Sigmoid colon (tissue), 4 donors: ENCODE measurements around the gene ESR2.

Experiments
- CTCF ChIP-seq, 4 experiments: fragments of 450-650 bp in 3 of 4; fragments of 200-600 bp in 1 of 4; IDR thresholded peaks; one replicate each; pipeline ENCODE4 v1.5.1; 2016 to 2019; ENCODE audit warnings: antibody characterized with exemption in 4 of 4, mild to moderate bottlenecking in 3 of 4, moderate library complexity in 2 of 4
- POLR2AphosphoS5 ChIP-seq, 4 donors: sonication (generic); formaldehyde crosslinking; IDR thresholded peaks; one replicate each; pipeline ENCODE4 v1.6.1; 2017; ENCODE audit warnings: antibody characterized with exemption in 4 of 4

GRCh38 chr14:64092940-64093339 is 201.2 kb downstream of the ESR2 start:
- TF ChIP-seq CTCF (IDR thresholded peaks at IDR 0.05), result no peak
- no peak for TF ChIP-seq POLR2AphosphoS5 (IDR thresholded peaks at IDR 0.05)
